SK-N-SH (cell line): ENCODE measurements around the gene MAGI3.

Source experiments
- EP300 ChIP-seq, 2 experiments: IDR thresholded peaks; 2 replicates each; pipeline versions ENCODE4 v1.4.0 to v1.6.1; 2012; ENCODE audit warnings: borderline replicate concordance in 1 of 2, low read depth in 1 of 2, low read length in 1 of 2
- EZH2phosphoT487 ChIP-seq: fragments of 200-600 bp; sonication (generic); IDR thresholded peaks from 2 replicates; pipeline ENCODE4 v1.6.1; 2017; ENCODE audit warnings: low read depth, mixed run types, mild to moderate bottlenecking, antibody characterized with exemption, moderate library complexity, borderline replicate concordance
- GABPA ChIP-seq: IDR thresholded peaks from 2 replicates; pipeline ENCODE4 v1.4.0; 2012; ENCODE audit warnings: low read depth, mild to moderate bottlenecking
- POLR2AphosphoS5 ChIP-seq: IDR thresholded peaks from 2 replicates; pipeline ENCODE4 v1.6.1; 2012; ENCODE audit warnings: low read depth, low read length
- RAD21 ChIP-seq: IDR thresholded peaks from 2 replicates; pipeline ENCODE4 v1.6.1; 2012; ENCODE audit warnings: mild to moderate bottlenecking, low read length
- RFX5 ChIP-seq: IDR thresholded peaks from 2 replicates; pipeline ENCODE4 v1.6.1; 2012; ENCODE audit warnings: mild to moderate bottlenecking, improper control_type of control experiment, low read length
- RXRA ChIP-seq: IDR thresholded peaks from 2 replicates; pipeline ENCODE4 v1.4.0; 2012; ENCODE audit warnings: low read depth, mild to moderate bottlenecking, borderline replicate concordance
- TAF1 ChIP-seq: IDR thresholded peaks from 2 replicates; pipeline ENCODE4 v1.6.1; 2012; ENCODE audit warnings: low read depth, mild to moderate bottlenecking, low read length, moderate library complexity, borderline replicate concordance
- YY1 ChIP-seq: IDR thresholded peaks from 2 replicates; pipeline ENCODE4 v1.4.0; 2012; ENCODE audit warnings: low read depth, mild to moderate bottlenecking
- TF ChIP-seq, protein P1 (sequence below): fragments of 200-600 bp; sonication (generic); IDR thresholded peaks from 2 replicates; pipeline ENCODE4 v1.6.1; 2017; ENCODE audit warnings: antibody characterized with exemption, mild to moderate bottlenecking, moderate library complexity
- TF ChIP-seq, protein P2 (sequence below): IDR thresholded peaks from 2 replicates; pipeline ENCODE4 v1.6.1; 2012; ENCODE audit warnings: mild to moderate bottlenecking, low read depth, low read length, moderate library complexity
- TF ChIP-seq, protein P3 (sequence below): fragments of 150-350 bp; IDR thresholded peaks from 2 replicates; pipeline ENCODE4 v1.6.1; 2017; ENCODE audit warnings: antibody characterized with exemption, low read length, low read depth, borderline replicate concordance
- TF ChIP-seq, protein P4 (sequence below): IDR thresholded peaks from 2 replicates; pipeline ENCODE4 v1.4.0; 2012; ENCODE audit warnings: low read depth

DNA sequence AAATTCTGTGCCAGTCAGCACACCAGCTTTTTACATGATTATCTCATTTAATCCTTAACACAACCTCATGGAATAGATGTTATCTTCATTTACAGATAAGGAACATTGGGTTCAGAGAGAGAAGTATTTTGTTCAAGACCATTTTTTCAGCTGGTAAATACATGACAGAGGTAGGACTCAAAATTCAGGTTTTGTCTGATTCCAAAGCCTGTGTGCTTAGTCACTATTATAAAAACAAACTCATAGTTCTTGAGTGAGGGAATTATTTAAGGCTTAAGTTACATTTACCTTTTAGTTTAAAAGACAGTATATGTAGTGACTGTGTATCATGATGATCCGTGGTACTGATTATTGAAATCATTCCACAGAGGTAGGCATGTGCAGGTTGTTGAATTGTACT, 125.2 kb downstream of the MAGI3 start:
- TF ChIP-seq TAF1 (no peak), EP300 (IDR thresholded peaks at IDR 0.05; ENCODE audit: borderline replicate concordance in 1 of 2, low read depth in 1 of 2, low read length in 1 of 2) (0 out of 4 replicates have a peak, but pooled peaks of 1 of the 2 experiments have one; percentile 5), EZH2phosphoT487 (no peak), GABPA (no peak), RFX5 (no peak), POLR2AphosphoS5 (no peak), RAD21 (no peak), RXRA (no peak), YY1 (no peak)
- TF ChIP-seq, protein P1, sequence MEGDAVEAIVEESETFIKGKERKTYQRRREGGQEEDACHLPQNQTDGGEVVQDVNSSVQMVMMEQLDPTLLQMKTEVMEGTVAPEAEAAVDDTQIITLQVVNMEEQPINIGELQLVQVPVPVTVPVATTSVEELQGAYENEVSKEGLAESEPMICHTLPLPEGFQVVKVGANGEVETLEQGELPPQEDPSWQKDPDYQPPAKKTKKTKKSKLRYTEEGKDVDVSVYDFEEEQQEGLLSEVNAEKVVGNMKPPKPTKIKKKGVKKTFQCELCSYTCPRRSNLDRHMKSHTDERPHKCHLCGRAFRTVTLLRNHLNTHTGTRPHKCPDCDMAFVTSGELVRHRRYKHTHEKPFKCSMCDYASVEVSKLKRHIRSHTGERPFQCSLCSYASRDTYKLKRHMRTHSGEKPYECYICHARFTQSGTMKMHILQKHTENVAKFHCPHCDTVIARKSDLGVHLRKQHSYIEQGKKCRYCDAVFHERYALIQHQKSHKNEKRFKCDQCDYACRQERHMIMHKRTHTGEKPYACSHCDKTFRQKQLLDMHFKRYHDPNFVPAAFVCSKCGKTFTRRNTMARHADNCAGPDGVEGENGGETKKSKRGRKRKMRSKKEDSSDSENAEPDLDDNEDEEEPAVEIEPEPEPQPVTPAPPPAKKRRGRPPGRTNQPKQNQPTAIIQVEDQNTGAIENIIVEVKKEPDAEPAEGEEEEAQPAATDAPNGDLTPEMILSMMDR = no peak
- TF ChIP-seq, protein P2, sequence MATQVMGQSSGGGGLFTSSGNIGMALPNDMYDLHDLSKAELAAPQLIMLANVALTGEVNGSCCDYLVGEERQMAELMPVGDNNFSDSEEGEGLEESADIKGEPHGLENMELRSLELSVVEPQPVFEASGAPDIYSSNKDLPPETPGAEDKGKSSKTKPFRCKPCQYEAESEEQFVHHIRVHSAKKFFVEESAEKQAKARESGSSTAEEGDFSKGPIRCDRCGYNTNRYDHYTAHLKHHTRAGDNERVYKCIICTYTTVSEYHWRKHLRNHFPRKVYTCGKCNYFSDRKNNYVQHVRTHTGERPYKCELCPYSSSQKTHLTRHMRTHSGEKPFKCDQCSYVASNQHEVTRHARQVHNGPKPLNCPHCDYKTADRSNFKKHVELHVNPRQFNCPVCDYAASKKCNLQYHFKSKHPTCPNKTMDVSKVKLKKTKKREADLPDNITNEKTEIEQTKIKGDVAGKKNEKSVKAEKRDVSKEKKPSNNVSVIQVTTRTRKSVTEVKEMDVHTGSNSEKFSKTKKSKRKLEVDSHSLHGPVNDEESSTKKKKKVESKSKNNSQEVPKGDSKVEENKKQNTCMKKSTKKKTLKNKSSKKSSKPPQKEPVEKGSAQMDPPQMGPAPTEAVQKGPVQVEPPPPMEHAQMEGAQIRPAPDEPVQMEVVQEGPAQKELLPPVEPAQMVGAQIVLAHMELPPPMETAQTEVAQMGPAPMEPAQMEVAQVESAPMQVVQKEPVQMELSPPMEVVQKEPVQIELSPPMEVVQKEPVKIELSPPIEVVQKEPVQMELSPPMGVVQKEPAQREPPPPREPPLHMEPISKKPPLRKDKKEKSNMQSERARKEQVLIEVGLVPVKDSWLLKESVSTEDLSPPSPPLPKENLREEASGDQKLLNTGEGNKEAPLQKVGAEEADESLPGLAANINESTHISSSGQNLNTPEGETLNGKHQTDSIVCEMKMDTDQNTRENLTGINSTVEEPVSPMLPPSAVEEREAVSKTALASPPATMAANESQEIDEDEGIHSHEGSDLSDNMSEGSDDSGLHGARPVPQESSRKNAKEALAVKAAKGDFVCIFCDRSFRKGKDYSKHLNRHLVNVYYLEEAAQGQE = no peak
- TF ChIP-seq, protein P3, sequence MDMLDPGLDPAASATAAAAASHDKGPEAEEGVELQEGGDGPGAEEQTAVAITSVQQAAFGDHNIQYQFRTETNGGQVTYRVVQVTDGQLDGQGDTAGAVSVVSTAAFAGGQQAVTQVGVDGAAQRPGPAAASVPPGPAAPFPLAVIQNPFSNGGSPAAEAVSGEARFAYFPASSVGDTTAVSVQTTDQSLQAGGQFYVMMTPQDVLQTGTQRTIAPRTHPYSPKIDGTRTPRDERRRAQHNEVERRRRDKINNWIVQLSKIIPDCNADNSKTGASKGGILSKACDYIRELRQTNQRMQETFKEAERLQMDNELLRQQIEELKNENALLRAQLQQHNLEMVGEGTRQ = no peak
- TF ChIP-seq, protein P4, sequence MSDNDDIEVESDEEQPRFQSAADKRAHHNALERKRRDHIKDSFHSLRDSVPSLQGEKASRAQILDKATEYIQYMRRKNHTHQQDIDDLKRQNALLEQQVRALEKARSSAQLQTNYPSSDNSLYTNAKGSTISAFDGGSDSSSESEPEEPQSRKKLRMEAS = no peak
